DOHH2 (cell line): ENCODE results near the gene CSF2RB.

Experiments
- CTCF ChIP-seq: fragments of 200-600 bp; sonication (generic); IDR thresholded peaks from one replicate; pipeline ENCODE4 v1.5.1; 2014; ENCODE audit warnings: antibody characterized with exemption, mild to moderate bottlenecking, low read depth, low read length; ENCODE audit not compliant: poor library complexity, severe bottlenecking
- EZH2phosphoT487 ChIP-seq: fragments of 200-600 bp; sonication (generic); IDR thresholded peaks from 2 replicates; pipeline ENCODE4 v1.6.1; 2017; ENCODE audit warnings: borderline replicate concordance, mild to moderate bottlenecking, antibody characterized with exemption, low read length, moderate library complexity, mixed read lengths

DNA sequence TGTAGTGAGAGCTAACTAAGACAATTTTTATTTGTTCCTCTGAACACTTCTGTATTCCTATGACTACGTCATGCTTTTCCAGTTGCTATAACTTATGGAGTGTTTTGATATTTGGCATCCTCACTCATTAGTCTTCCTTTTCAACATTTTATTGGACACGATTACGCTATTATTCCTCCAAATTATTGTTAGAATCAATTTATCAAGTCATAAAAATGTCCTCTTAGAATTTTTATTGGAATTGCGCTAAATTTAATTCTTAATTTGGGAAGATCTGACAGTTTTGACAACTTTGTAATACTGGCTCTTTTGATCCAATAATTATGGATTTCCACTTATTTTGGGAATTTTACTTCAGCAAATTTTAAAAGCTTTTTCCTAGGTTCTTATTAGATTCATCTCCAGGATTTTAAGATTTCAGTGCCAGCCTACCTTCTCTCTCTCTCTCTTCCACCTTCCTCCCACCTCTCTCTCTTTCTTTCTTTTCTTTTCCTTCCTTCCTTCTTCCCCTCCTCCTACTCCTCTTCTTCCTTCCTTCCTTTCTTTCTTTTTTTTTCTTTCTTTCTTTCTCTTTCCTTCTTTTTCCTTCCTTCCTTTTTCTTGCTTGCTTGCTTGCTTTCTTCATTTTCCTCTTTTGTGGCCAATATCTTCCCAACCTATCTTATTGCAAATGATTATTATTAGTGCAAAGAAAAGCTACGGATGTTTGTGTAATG is 55.0 kb downstream of the CSF2RB start:
- TF ChIP-seq CTCF = no peak
- TF ChIP-seq EZH2phosphoT487 = no peak
